ENCODE results near the gene CUL1. TPM values are rescaled to one million over a fixed set of nuclear protein-coding genes. Genes with fewer than 3 reads are reported as not detected.

Gene CUL1
- total RNA-seq, 2 experiments from 2014 or later, result 40.5 to 56.6 TPM

GRCh38 chr7:148791546-148791945 is 92.8 kb downstream of the CUL1 start:
- no peaks in the 10 kb centered on the region for H4K20me1 ChIP-seq (ENCODE audit: insufficient read depth, low read length)
- intact Hi-C loops (cut with micrococcal nuclease; ENCODE audit: unreplicated experiment), result loop anchor here (10.0 kb wide), 1 partner anchor 217 kb away; no protein-coding TSS in a partner anchor
- POLR2A ChIA-PET, result no interaction called here
- H3K79me2 ChIP-seq (ENCODE audit: insufficient read depth, low read depth, low read length), result no peaks in the 10 kb centered on the region
- H3K36me3 ChIP-seq (ENCODE audit: insufficient read depth, low read length), result peaks cover 95% of the 10 kb centered on the region
- no peak for TF ChIP-seq CTCF (conservative IDR thresholded peaks at IDR 0.05; ENCODE audit: low read length)
- no peak for TF ChIP-seq EZH2phosphoT487 (IDR thresholded peaks at IDR 0.05; ENCODE audit: borderline replicate concordance, low read depth, low read length)
- no peak for DNase-seq (ENCODE audit: low spot score)
- BruUV-seq (replicated peaks), result no TSS peak
- CTCF ChIA-PET (ENCODE audit: unreplicated experiment), result no interaction called here
- H3K9me3 ChIP-seq (ENCODE audit: low read length), result peaks cover 11% of the 10 kb centered on the region; the same call in 1 of the 2 replicates
- no peak overlapping the region for H3K4me3 ChIP-seq (ENCODE audit: low read depth, low read length, poor library complexity, severe bottlenecking)
- H3K9me2 ChIP-seq (ENCODE audit: insufficient read depth, low read length), result no peaks in the 10 kb centered on the region
- H3K27ac ChIP-seq (ENCODE audit: low read depth, low read length, poor library complexity, severe bottlenecking), result no peak overlapping the region
- no peak overlapping the region for H3K4me2 ChIP-seq (ENCODE audit: low read length)
- H2AFZ ChIP-seq (ENCODE audit: low read length), result no peak overlapping the region
- no peaks in the 10 kb centered on the region for H3K4me1 ChIP-seq (ENCODE audit: insufficient read depth, low read length, poor library complexity, severe bottlenecking)

GRCh38 chr7:148793590-148793989 is 94.9 kb downstream of the CUL1 start:
- H3K4me1 ChIP-seq (ENCODE audit: insufficient read depth, low read length, poor library complexity, severe bottlenecking), result no peaks in the 10 kb centered on the region
- H2AFZ ChIP-seq (ENCODE audit: low read length), result no peak overlapping the region
- H3K27ac ChIP-seq (ENCODE audit: low read depth, low read length, poor library complexity, severe bottlenecking), result no peak overlapping the region
- ChIA-PET POLR2A (no interaction called here), CTCF (ENCODE audit: unreplicated experiment) (no interaction called here)
- peaks cover 11% of the 10 kb centered on the region; the same call in 1 of the 2 replicates for H3K9me3 ChIP-seq (ENCODE audit: low read length)
- DNase-seq (ENCODE audit: low spot score), result no peak
- H3K4me3 ChIP-seq (ENCODE audit: low read depth, low read length, poor library complexity, severe bottlenecking), result no peak overlapping the region
- H4K20me1 ChIP-seq (ENCODE audit: insufficient read depth, low read length), result no peaks in the 10 kb centered on the region
- BruUV-seq (replicated peaks), result no TSS peak
- H3K4me2 ChIP-seq (ENCODE audit: low read length), result no peak overlapping the region
- H3K36me3 ChIP-seq (ENCODE audit: insufficient read depth, low read length), result peaks cover 96% of the 10 kb centered on the region
- intact Hi-C loops (cut with micrococcal nuclease; ENCODE audit: unreplicated experiment), result loop anchor here (10.0 kb wide), 1 partner anchor 219 kb away; no protein-coding TSS in a partner anchor
- H3K9me2 ChIP-seq (ENCODE audit: insufficient read depth, low read length), result no peaks in the 10 kb centered on the region
- no peaks in the 10 kb centered on the region for H3K79me2 ChIP-seq (ENCODE audit: insufficient read depth, low read depth, low read length)
- no peak for TF ChIP-seq EZH2phosphoT487 (IDR thresholded peaks at IDR 0.05; ENCODE audit: borderline replicate concordance, low read depth, low read length)
- no peak for TF ChIP-seq CTCF (conservative IDR thresholded peaks at IDR 0.05; ENCODE audit: low read length)

- Histone ChIP-seq H3K9me3 (ENCODE audit: low read length) (peaks cover 11% of the 10 kb centered on the region; the same call in 1 of the 2 replicates), H2AFZ (ENCODE audit: low read length) (no peak overlapping the region), H3K79me2 (ENCODE audit: insufficient read depth, low read depth, low read length) (no peaks in the 10 kb centered on the region), H3K36me3 (ENCODE audit: insufficient read depth, low read length) (peaks cover 96% of the 10 kb centered on the region), H3K9me2 (ENCODE audit: insufficient read depth, low read length) (no peaks in the 10 kb centered on the region), H3K27ac (ENCODE audit: low read depth, low read length, poor library complexity, severe bottlenecking) (no peak overlapping the region), H3K4me1 (ENCODE audit: insufficient read depth, low read length, poor library complexity, severe bottlenecking) (no peaks in the 10 kb centered on the region), H3K4me3 (ENCODE audit: low read depth, low read length, poor library complexity, severe bottlenecking) (no peak overlapping the region), H4K20me1 (ENCODE audit: insufficient read depth, low read length) (no peaks in the 10 kb centered on the region), H3K4me2 (ENCODE audit: low read length) (no peak overlapping the region)
- BruUV-seq (replicated peaks), result no TSS peak
- ChIA-PET POLR2A (no interaction called here), CTCF (ENCODE audit: unreplicated experiment) (no interaction called here)
- DNase-seq (ENCODE audit: low spot score), result no peak
- intact Hi-C loops (cut with micrococcal nuclease; ENCODE audit: unreplicated experiment), result loop anchor here (10.0 kb wide), 1 partner anchor 220 kb away; no protein-coding TSS in a partner anchor
- TF ChIP-seq CTCF (conservative IDR thresholded peaks at IDR 0.05; ENCODE audit: low read length), result no peak
- no peak for TF ChIP-seq EZH2phosphoT487 (IDR thresholded peaks at IDR 0.05; ENCODE audit: borderline replicate concordance, low read depth, low read length)
These were observed 95.8 kb downstream of the CUL1 start for GRCh38 chr7:148794476-148794875.

All from OCI-LY7 (cell line).